Lung (tissue), 12 donors: ENCODE data around the gene FARP1. TPM values are rescaled to one million over a fixed set of nuclear protein-coding genes. Genes with fewer than 3 reads are reported as not detected.

ENCODE experiments used
- ATAC-seq: fragments of 200-7000 bp; cut with Tn5 transposase; one replicate; pipeline ENCODE4 v1.9.1; 2020; ENCODE audit warnings: moderate number of reproducible peaks; ENCODE audit not compliant: insufficient read depth, low FRiP score
- DNase-seq, 3 donors: peaks; one replicate each; pipeline ENCODE4 v3.0.0-alpha.2; 2013 to 2017
- H3K27ac ChIP-seq, 2 donors: one replicate each; pipeline ENCODE4 v1.5.1; 2013; ENCODE audit warnings: mild to moderate bottlenecking in 2 of 2, moderate library complexity in 2 of 2, control low read depth in 1 of 2, inconsistent platforms in 1 of 2, low read depth in 1 of 2, low read length in 1 of 2
- H3K27me3 ChIP-seq, 3 donors: one replicate each; pipeline ENCODE4 v1.5.1; 2013; ENCODE audit warnings: low read length in 2 of 3; ENCODE audit not compliant: control insufficient read depth in 3 of 3, insufficient read depth in 3 of 3
- H3K36me3 ChIP-seq, 4 donors: one replicate each; pipeline ENCODE4 v1.5.1; 2013; ENCODE audit warnings: low read length in 4 of 4, mild to moderate bottlenecking in 1 of 4, moderate library complexity in 1 of 4; ENCODE audit not compliant: control insufficient read depth in 4 of 4, insufficient read depth in 4 of 4
- H3K4me1 ChIP-seq, 5 donors: one replicate each; pipeline ENCODE4 v1.5.1; 2013; ENCODE audit warnings: low read length in 5 of 5, mild to moderate bottlenecking in 2 of 5, moderate library complexity in 1 of 5; ENCODE audit not compliant: control insufficient read depth in 5 of 5, insufficient read depth in 5 of 5
- H3K4me3 ChIP-seq: one replicate; pipeline ENCODE4 v1.5.1; 2013; ENCODE audit warnings: mild to moderate bottlenecking, control low read depth, moderate library complexity
- H3K9ac ChIP-seq, 2 donors: one replicate each; pipeline ENCODE4 v1.5.1; 2013; ENCODE audit warnings: low read length in 2 of 2, control low read depth in 1 of 2; ENCODE audit not compliant: insufficient read depth in 1 of 2
- H3K9me3 ChIP-seq, 4 donors: one replicate each; pipeline ENCODE4 v1.5.1; 2013; ENCODE audit warnings: low read length in 3 of 4, mild to moderate bottlenecking in 1 of 4, moderate library complexity in 1 of 4; ENCODE audit not compliant: control insufficient read depth in 4 of 4, insufficient read depth in 3 of 4
- CTCF ChIP-seq: IDR thresholded peaks from 2 replicates; pipeline ENCODE4 v1.5.1; 2012; ENCODE audit warnings: mild to moderate bottlenecking; ENCODE audit errors: control extremely low read depth, extremely low read depth
- WGBS, 2 donors: extraction: QIAGEN DNeasy Blood & Tissue Kit; methylation state at CpG; one replicate each; pipeline ENCODE4 v1.1.7; 2013; 5-methylcytosine and 5-hydroxymethylcytosine counted together
- polyA plus RNA-seq, 2 donors: library from polyadenylated mRNA; stranded (reverse); fragments of 200-250 nt; gene quantifications; one replicate each; pipeline ENCODE4 v1.2.1, GENCODE V29; 2013
- total RNA-seq, 2 donors: library from RNA; depleted of rRNA in 1 of 2; stranded (reverse); fragments of >200 nt in 1 of 2; gene quantifications; one replicate each; pipeline ENCODE4 v1.2.1, GENCODE V29; 2014 to 2021
- donor health status: control.
- donor health status: control.
- donor health status: Bipolar disorder and iron deficiency.
- donor health status: healthy.
- donor health status: DM: yes; HTN: yes; CAD: no.

Gene FARP1
- total and polyA plus RNA-seq, 4 donors = 20.8 to 102 (median 54.4) TPM

- 87 to 88% methylated on average over 5 of the region's 5 CpGs for WGBS, 2 donors
- DNase-seq = no peak
- no peaks in the 10 kb centered on the region for H3K27me3 ChIP-seq
- H3K9ac ChIP-seq = no peak overlapping the region
- H3K9me3 ChIP-seq = no peaks in the 10 kb centered on the region
- no peak overlapping the region for H3K4me3 ChIP-seq
- ATAC-seq = no peak
- TF ChIP-seq CTCF = no peak
- peaks cover 0 to 35% (median 18%) of the 10 kb centered on the region in 5 donors for H3K4me1 ChIP-seq
- peaks cover 0 to 20% (median 9%) of the 10 kb centered on the region in 4 donors for H3K36me3 ChIP-seq
- H3K27ac ChIP-seq = no peak overlapping the region
Measured at GRCh38 chr13:98398581-98398980, 255.7 kb downstream of the FARP1 start.

- H3K4me3 ChIP-seq = no peak overlapping the region
- no peak overlapping the region for H3K27ac ChIP-seq
- DNase-seq = no peak
- no peak for ATAC-seq
- H3K36me3 ChIP-seq = peaks cover 0 to 17% (median 4%) of the 10 kb centered on the region in 4 donors
- TF ChIP-seq CTCF = no peak
- no peak overlapping the region for H3K9ac ChIP-seq
- whole genome bisulfite sequencing, 2 donors = 75 to 77% methylated on average over 4 of the region's 4 CpGs
- H3K9me3 ChIP-seq = no peaks in the 10 kb centered on the region
- H3K27me3 ChIP-seq = no peaks in the 10 kb centered on the region
- H3K4me1 ChIP-seq = peaks cover 0 to 37% (median 18%) of the 10 kb centered on the region in 5 donors
Measured at GRCh38 chr13:98399756-98400155, 256.9 kb downstream of the FARP1 start.

GRCh38 chr13:98401934-98402333, 259.0 kb downstream of the FARP1 start:
- ATAC-seq (no peak), DNase-seq (no peak)
- Histone ChIP-seq H3K36me3 (peaks cover 0 to 7% (median 3%) of the 10 kb centered on the region in 4 donors), H3K4me3 (no peak overlapping the region), H3K9ac (no peak overlapping the region), H3K4me1 (peaks cover 0 to 45% (median 17%) of the 10 kb centered on the region in 5 donors), H3K9me3 (no peaks in the 10 kb centered on the region), H3K27ac (no peak overlapping the region), H3K27me3 (no peaks in the 10 kb centered on the region)
- WGBS, 2 donors = 89 to 94% methylated on average over 13 of the region's 13 CpGs
- no peak for TF ChIP-seq CTCF

- Histone ChIP-seq H3K9ac (no peak overlapping the region), H3K27me3 (no peaks in the 10 kb centered on the region), H3K27ac (no peak overlapping the region), H3K9me3 (no peaks in the 10 kb centered on the region), H3K4me3 (no peak overlapping the region), H3K36me3 (peaks cover 0 to 7% (median 3%) of the 10 kb centered on the region in 4 donors), H3K4me1 (peaks cover 0 to 39% (median 10%) of the 10 kb centered on the region in 5 donors)
- no peak for ATAC-seq
- TF ChIP-seq CTCF = no peak
- 92 to 95% methylated on average over 2 of the region's 2 CpGs for WGBS, 2 donors
- no peak for DNase-seq
Measured at GRCh38 chr13:98403076-98403475, 260.2 kb downstream of the FARP1 start.
